NCI-H2107 treated with DMSO at 0.1 percent for 48 hours (cell line): ENCODE measurements around the gene TPSB2.

Experiments used
- DNase-seq: peaks from one replicate; lab custom pipeline; 2025; ENCODE audit not compliant: unreplicated experiment; lab: John Stamatoyannopoulos, UW

TPSB2 gene

DNA sequence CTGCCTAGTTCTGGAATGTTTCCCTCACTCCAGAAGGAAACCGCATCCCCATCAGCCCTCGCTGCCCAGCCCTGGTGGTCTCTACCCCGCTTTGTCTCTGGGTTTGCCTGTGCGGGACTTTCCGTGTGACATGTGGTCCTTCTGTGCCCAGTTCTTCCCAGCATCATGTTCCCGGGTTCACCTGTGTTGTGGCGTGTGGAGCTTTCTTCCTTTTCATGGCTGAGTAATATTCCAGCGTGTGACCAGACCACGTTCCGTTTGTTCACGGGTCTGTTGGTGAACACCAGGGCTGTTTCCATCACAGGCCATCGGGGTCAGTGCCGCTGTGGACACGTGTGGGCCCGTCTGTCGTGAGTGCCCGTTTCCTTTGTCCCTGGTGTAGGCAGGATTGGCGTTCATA lies 45.0 kb downstream of the TPSB2 start:
- DNase-seq, result no peak

DNA sequence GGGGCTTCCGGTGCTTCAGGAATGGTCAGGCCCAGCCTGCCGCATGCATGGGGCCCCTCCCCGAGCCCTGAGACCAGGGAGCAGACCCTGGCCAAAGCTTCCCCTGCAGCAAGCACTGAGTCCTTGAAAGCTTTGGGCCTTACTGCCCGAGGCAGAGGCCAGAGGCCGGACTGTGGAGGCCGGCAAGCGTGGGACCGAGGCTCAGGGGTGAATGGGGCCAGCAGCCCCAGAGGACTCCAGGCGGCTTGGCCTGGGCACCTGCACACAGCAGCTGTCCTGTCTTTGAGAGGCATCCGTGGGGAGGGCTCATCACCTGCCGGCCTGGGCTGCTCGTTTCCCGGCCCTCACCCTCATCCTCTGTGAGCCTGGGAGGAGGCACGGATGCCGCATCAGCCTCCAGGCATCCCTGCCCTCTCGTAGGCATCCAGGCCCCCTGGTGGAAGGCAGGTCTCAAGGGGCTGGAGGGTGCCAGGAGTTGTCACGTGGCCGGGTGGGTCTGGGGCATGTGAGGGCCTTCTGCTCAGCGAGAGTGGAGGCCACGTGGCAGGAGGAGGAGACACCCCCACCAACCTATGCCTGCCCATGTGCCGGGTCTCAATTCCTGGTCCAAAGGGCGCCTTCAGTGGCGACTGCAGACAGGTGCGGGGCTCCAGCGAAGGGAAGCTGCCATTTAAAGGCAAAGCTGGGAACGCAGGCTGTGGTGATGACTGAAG lies 45.7 kb downstream of the TPSB2 start:
- DNase-seq, result no peak

DNA sequence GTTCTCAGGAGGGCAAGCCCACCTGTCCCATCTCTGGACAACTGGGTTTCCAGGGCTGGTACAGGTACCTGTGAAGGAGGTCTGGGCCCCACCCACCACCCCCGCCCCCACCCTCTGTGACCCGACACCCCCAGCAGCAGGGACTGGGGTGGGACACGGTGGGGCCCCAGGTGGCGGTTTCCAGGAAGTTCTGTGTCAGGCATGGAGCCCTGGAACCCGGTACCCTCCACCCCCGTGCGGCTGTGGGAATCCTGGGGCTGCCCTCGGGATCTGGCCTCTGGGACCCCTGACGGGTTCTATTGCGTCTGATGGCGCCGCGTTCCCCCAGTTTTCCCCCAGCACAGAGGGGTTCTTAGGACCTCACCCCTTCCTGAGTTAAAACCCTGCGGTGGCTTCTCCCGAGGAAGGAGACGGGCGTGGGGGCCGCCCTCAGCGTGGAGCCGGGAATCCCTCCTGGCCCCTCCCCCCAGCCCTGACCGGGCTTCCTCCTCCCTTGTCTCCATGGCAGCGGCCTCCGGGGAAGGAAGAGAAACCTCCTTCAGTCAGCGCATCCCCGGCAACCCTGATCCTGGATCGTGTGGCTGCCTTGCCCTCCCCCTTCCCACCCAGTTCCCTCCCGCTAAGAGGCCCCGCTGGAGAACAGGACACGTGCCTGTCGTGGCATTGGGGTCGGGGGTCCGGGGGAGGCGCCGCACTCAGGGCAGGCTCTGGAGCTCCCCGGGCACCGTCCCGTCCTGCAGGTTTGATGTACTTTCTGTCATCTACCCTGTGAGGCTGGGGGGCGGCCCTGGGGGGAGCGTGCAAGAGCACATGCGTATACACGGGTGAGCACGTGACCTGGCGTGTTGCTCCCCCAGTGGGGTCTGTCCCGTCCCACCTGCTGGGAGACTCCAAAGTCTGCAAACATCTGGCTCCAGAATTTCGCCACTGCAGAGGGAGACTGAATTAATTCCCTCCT lies 46.8 kb downstream of the TPSB2 start:
- DNase-seq, result no peak

- DNase-seq, result no peak
Measured at GRCh38 chr16:1182316-1182671, 47.7 kb downstream of the TPSB2 start.

DNA sequence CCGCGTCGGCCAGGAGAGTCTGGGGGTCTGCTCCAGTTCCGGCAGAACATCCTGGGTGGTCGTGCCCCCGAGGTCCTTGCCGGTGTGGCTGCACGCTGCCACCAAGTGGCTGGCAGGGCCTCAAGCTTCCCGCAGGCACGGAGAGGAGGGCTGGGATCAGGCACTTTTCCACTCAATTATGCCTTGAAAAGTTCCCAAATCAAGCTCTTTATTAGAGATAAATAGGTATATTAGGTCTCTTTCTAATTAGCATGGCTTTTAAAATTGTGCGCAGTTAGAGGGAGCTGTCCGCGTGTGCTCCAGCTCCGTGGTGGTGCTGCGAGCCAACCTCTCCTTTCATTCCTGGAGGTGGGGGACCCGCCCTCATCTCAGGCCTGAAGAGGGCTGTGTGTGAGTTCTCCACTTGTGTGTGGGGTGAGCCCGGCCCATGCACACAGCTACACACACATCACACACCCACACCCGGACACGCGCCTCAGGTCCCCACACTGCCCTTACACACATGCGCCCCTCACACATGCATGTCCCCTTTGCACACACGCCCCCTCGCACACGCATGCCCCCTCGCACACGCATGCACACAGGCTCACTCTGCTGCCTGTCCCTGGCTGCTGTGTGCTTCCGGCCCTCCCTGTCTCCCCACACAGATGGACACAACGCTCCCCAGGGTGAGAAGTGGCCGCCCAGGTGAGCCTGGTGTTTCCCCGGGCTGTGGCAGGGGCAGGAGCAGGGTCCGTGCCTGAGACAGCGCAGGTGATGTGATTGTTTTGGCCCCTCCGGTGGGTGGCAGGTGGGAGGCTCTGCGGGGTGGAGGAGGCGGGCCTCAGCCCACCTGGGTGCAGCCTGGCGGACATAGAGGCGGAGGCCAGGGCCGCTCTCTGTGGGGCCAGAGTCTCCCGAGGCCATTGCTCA lies 48.3 kb downstream of the TPSB2 start:
- DNase-seq, result no peak

GRCh38 chr16:1180549-1181403 lies 49.2 kb downstream of the TPSB2 start:
- DNase-seq, result no peak
